Upper lobe of right lung (tissue), 1 donor: ENCODE measurements around the gene GSAP. TPM values are rescaled to one million over a fixed set of nuclear protein-coding genes. Genes with fewer than 3 reads are reported as not detected.
"Not testable (repeated sequence)": the region's sequence is repeated elsewhere in the genome, so short reads cannot be mapped to it uniquely, and the experiment has no call there.

ENCODE experiments used
- ATAC-seq: fragments of 200-7000 bp; cut with Tn5 transposase; one replicate; pipeline ENCODE4 v1.9.1; 2020; ENCODE audit warnings: mild to moderate bottlenecking, moderate library complexity
- DNase-seq: peaks from one replicate; pipeline ENCODE4 v3.0.0-alpha.2; 2020
- H3K27ac ChIP-seq: fragments of 200-600 bp; one replicate; pipeline ENCODE4 v1.8.0; 2022
- H3K27me3 ChIP-seq: fragments of 200-600 bp; one replicate; pipeline ENCODE4 v1.8.0; 2022; ENCODE audit warnings: mild to moderate bottlenecking
- H3K36me3 ChIP-seq: fragments of 200-600 bp; one replicate; pipeline ENCODE4 v1.8.0; 2022
- H3K4me1 ChIP-seq: fragments of 200-600 bp; one replicate; pipeline ENCODE4 v1.8.0; 2022
- H3K4me3 ChIP-seq: fragments of 200-600 bp; one replicate; pipeline ENCODE4 v1.8.0; 2022; ENCODE audit warnings: mild to moderate bottlenecking
- H3K9me3 ChIP-seq: fragments of 200-600 bp; one replicate; pipeline ENCODE4 v1.8.0; 2022
- intact Hi-C: fragments of 100-400 bp; cut with DNase I; formaldehyde crosslinking; loops from one replicate; pipeline ENCODE4 v1.11.0; 2022
- total RNA-seq: library from RNA; stranded (reverse); fragmentation: NEBNext Ultra II Directional; extraction: Animal tissue kit (Norgen Biotek cat#: 25700); gene quantifications from one replicate; pipeline ENCODE4 v1.2.1, GENCODE V29; 2021
- TF ChIP-seq, protein P1 (sequence below): fragments of 200-600 bp; IDR thresholded peaks from one replicate; pipeline ENCODE4 v1.8.0; 2022; ENCODE audit warnings: antibody characterized with exemption
- donor health status: DM: no; HTN: yes; CAD: no; lungs with severe emphysema.

The GSAP gene
- total RNA-seq, 1 donor from 2014 or later: 64.9 TPM

DNA sequence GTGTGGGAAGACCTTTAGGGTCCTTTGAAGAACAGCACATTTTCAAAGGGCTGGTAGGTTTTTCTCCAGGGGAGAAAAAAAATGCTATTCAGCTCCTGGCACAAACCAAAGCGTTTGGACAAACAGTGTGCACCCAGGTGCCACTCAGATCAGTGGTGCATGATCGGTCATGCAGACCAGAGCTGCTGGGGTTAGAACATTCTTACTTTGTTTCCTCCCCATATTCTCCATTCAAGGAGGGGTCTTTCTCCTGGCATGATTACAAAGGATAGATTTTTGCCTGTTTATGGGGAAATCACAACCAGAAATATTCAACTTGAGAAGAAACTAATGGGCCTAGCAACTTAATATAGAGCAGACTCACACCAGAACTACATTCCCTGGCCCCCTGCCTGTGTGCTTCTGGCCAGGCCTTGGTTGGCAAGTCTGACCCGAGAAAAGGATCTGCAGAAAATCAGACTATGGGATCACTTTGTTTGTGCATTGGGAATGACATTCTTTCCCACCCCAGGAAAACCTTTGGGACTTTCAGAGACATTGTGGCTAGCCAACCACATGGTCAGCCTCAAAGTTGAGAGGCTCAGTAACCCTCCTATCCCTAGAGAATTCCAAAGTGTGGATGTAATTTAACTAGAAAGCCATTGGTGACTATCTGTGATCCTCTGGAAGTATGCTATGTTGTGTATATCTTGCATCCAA is 134.2 kb downstream of the GSAP start:
- ATAC-seq (no peak), DNase-seq (no peak)
- H3K9me3 ChIP-seq: no peaks in the 10 kb centered on the region
- intact Hi-C loops: no loop called here
- no peak overlapping the region for H3K27ac ChIP-seq
- no peaks in the 10 kb centered on the region for H3K36me3 ChIP-seq
- TF ChIP-seq, protein P1, sequence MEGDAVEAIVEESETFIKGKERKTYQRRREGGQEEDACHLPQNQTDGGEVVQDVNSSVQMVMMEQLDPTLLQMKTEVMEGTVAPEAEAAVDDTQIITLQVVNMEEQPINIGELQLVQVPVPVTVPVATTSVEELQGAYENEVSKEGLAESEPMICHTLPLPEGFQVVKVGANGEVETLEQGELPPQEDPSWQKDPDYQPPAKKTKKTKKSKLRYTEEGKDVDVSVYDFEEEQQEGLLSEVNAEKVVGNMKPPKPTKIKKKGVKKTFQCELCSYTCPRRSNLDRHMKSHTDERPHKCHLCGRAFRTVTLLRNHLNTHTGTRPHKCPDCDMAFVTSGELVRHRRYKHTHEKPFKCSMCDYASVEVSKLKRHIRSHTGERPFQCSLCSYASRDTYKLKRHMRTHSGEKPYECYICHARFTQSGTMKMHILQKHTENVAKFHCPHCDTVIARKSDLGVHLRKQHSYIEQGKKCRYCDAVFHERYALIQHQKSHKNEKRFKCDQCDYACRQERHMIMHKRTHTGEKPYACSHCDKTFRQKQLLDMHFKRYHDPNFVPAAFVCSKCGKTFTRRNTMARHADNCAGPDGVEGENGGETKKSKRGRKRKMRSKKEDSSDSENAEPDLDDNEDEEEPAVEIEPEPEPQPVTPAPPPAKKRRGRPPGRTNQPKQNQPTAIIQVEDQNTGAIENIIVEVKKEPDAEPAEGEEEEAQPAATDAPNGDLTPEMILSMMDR: no peak
- no peaks in the 10 kb centered on the region for H3K4me1 ChIP-seq
- no peak overlapping the region for H3K4me3 ChIP-seq
- no peaks in the 10 kb centered on the region for H3K27me3 ChIP-seq

DNA sequence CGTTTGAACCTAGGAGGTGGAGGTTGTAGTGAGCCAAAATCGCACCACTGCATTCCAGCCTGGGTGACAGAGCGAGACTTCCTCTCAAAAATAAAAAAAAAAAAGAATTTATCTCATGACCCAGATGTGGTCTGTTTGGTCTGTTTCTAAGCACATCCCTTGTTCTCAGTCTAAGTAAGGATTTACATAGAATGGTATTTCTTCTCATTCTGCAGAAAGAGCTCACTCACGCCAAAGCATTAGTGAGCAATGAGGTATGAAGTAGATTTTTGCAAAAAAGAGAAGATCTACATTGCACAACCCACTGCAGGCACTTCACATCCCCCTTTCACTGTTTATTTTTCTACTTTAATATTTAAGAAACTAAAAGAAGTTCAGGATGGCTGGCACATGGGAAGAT is 140.0 kb downstream of the GSAP start:
- TF ChIP-seq, protein P1: no peak
- no peaks in the 10 kb centered on the region for H3K27me3 ChIP-seq
- no peaks in the 10 kb centered on the region for H3K4me1 ChIP-seq
- H3K27ac ChIP-seq: no peak overlapping the region
- no peak for DNase-seq
- ATAC-seq: no peak
- H3K4me3 ChIP-seq: no peak overlapping the region
- H3K36me3 ChIP-seq: no peaks in the 10 kb centered on the region
- no peaks in the 10 kb centered on the region for H3K9me3 ChIP-seq
- intact Hi-C loops: no loop called here

DNA sequence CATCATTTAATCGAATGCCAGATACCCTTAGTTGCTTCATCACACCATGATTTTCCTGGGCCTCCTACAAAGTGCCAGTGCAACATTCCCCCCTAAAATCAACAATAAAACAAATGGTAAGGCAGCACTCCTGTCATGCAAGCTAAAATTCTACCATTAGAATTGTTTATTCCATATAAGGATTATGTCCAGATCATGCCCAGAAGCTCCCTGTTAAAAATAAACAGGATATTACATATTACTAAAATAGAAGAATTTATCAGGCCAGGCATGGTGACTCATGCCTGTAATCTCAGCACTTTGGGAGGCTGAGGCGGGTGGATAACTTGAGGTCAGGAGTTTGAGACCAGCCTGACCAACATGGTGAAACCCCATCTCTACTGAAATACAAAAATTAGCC is 140.5 kb downstream of the GSAP start:
- H3K4me1 ChIP-seq, ATAC-seq, H3K27me3 ChIP-seq, DNase-seq, H3K36me3 ChIP-seq, intact Hi-C loops, H3K27ac ChIP-seq, H3K9me3 ChIP-seq, H3K4me3 ChIP-seq: not testable (repeated sequence)

DNA sequence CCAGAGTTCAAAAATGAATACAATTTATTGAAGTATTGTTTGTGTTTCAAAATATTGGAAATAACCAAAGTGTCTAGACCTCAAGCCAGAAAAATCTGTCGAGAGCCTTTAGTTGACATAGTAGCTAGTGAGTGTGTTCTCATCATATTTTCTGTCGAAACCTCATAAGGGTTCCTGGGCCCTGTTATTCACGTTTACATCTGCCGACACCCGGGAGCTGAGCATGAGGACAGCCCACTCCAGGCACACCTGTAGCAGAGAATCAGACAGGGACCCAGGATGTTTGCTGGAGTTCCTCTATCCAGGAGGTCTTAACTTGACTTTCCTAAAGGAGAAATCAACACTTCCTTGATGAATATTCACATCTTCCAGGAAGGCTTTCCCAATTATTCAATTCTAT is 144.4 kb downstream of the GSAP start:
- TF ChIP-seq, protein P1: no peak
- Histone ChIP-seq H3K4me3 (no peak overlapping the region), H3K4me1 (peaks cover 15% of the 10 kb centered on the region), H3K9me3 (no peaks in the 10 kb centered on the region), H3K36me3 (no peaks in the 10 kb centered on the region), H3K27me3 (no peaks in the 10 kb centered on the region), H3K27ac (no peak overlapping the region)
- intact Hi-C loops: no loop called here
- peak; percentile 78 for ATAC-seq
- no peak for DNase-seq

DNA sequence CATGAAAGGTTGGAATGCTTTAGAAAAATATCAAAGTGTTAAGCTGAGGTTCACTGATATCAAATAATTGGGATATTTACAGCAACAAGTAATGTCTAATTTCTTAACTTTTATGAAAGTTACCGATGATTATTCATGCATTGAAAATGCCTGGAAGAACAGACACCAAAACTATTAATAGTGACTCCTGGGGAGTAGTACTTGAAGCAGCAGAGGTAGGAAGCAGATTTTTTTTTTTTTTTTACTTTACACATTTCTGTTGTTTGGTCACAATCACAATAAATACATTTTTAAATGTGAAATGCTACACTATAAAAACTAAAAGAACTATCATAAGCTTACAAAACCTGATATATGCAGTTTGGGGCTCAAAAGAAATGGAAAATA is 146.1 kb downstream of the GSAP start:
- Histone ChIP-seq H3K9me3 (no peaks in the 10 kb centered on the region), H3K4me1 (peaks cover 15% of the 10 kb centered on the region), H3K27ac (no peak overlapping the region), H3K36me3 (no peaks in the 10 kb centered on the region), H3K27me3 (no peaks in the 10 kb centered on the region), H3K4me3 (no peak overlapping the region)
- TF ChIP-seq, protein P1: no peak
- DNase-seq: no peak
- ATAC-seq: no peak
- intact Hi-C loops: no loop called here

DNA sequence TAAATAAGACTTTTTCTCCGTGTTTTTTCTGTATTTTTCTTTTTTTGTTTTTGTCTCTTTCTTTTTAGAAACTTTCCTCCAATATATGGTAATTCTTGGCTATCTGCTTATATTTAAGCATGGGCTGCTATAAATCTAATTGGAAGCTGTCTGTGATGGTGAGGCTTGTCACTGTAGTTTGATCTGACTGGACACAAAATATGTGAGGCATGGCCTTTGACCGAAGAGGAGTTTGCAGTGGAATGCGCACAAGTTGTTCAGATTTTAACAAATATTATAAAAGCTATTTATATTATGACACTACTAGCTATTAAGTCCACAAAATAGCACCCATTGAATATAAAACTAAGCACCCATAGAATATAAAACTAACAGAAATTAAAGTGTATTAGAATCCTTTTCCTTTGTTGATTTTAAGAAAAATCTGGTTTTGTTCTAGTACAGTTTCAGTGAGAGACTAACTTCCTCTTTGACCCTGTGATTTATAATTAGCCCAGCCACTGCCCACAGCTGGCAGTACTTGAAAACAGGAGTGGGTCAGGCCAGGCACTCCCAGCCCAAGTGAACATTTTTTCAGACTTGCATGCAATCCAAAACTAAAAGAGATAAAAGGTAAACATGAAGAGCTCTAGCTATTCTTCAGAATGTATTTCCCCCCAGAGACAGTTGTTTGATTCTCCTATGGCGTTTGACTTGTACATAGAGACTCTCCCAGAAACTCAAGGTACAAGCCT is 146.6 kb downstream of the GSAP start:
- no peaks in the 10 kb centered on the region for H3K27me3 ChIP-seq
- no peaks in the 10 kb centered on the region for H3K9me3 ChIP-seq
- H3K4me1 ChIP-seq: peaks cover 15% of the 10 kb centered on the region
- no peak overlapping the region for H3K4me3 ChIP-seq
- H3K36me3 ChIP-seq: no peaks in the 10 kb centered on the region
- TF ChIP-seq, protein P1: no peak
- intact Hi-C loops: no loop called here
- ATAC-seq: peak; percentile 92
- H3K27ac ChIP-seq: peak overlapping the region; percentile 26
- no peak for DNase-seq
